ENCODE measurements around the gene EMC9. TPM values are rescaled to one million over a fixed set of nuclear protein-coding genes. Genes with fewer than 3 reads are reported as not detected.

EMC9 gene
- total and polyA plus RNA-seq, 2 donors (not counting 1 experiment from before 2014, with no cell fraction given), result 24.7 to 25.9 TPM

DNA sequence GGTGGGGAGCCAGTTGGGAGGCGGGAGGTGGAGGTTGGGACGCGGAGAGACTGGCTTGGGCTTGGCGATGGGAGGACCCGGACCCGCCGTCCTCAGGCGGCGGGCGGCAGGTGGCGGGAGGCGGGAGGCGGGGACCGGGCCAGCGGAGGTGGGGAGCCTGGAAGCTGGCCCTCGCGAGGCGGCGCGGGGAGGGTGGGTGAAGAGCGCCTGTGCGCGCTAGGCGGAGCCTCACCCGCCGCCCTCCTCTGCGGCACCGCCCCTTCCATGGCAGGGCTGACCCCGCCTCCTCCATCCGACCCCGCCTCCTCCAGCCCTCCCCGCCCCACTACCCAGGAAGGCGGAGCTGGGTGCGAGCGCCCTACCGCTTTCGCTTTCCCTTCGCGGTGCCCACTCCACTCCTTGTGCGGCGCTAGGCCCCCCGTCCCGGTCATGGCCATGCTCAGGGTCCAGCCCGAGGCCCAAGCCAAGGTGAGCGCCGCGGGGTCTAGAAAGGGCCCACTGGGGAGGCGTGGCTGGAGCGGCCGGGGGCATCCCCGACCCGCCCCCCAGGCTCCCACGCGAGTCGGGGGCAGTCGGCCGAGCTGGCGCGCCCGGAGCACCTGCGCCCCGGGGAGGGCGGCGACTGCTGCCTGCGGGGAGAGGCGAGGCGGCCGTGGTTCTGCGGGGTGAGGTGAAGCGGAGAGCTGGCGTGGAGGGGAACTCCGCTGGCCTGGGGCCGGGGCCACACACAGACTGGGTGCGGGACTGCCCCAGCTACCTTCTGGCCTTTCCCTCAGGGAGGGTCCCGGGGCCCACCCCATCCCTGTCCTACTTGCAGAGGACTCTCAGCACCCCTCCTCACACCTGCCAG, 5.3 kb downstream of the EMC9 start, which contains the start of gene PSME1:
TSS of gene PSME1 (plus strand) at position 361 of the 850 bp plus-strand sequence. CDS start at position 430, 69 bp downstream.
- WGBS (ENCODE audit: insufficient coverage), result under 1% methylated on average over 67 of the region's 75 CpGs
- peaks cover 51% of the 10 kb centered on the region for H3K79me2 ChIP-seq (ENCODE audit: control insufficient read depth, insufficient read depth, low read length)
- H3K4me3 ChIP-seq (ENCODE audit: control extremely low read depth in 1 of 5, extremely low read depth in 1 of 5, insufficient read depth in 1 of 5, low read depth in 2 of 5, low read length in 4 of 5), result peak within 1 kb of the TSS; percentile 54 to 96 (median 78)
- peak within 1 kb of the TSS; percentile 92 for H3K4me3 Mint-ChIP-seq
- H3K4me1 ChIP-seq (ENCODE audit: control insufficient read depth in 2 of 2, insufficient read depth in 2 of 2, low read length in 2 of 2), result peaks cover 33 to 44% of the 10 kb centered on the region in 2 donors
- intact Hi-C loops (cut with micrococcal nuclease), result loop anchor here (1.0 to 2.0 kb wide), 6 partner anchors 10 to 106 kb away; partner anchors contain the start of genes DCAF11, IRF9, NRL and PCK2
- DNase-seq (peak; percentile 96), ATAC-seq (ENCODE audit: low read depth) (peak; percentile 97)
- H3K27me3 Mint-ChIP-seq, result no peaks in the 10 kb centered on the region
- H3K36me3 ChIP-seq (replicated peaks in 1 of 2; ENCODE audit: control extremely low read depth in 1 of 2, control insufficient read depth in 1 of 2, extremely low read depth in 1 of 2, insufficient read depth in 2 of 2, low read length in 1 of 2), result peaks cover 0 to 27% of the 10 kb centered on the region in 2 experiments
- peaks cover 16% of the 10 kb centered on the region for H4K20me1 ChIP-seq (ENCODE audit: control insufficient read depth, insufficient read depth, low read length, poor library complexity, severe bottlenecking)
- ChIA-PET CTCF (interaction anchor here (0.7 to 4.6 kb wide), 11 partner anchors 9 to 197 kb away, joined by 3 to 43 read pairs (median 6); partner anchors contain the start of genes DCAF11, IRF9, MDP1 and NRL), POLR2A (interaction anchor here (0.5 to 3.3 kb wide), 19 partner anchors 9 to 295 kb away, joined by 3 to 49 read pairs (median 3); partner anchors contain the start of genes CHMP4A, DCAF11, IPO4 and IRF9)
- H3K27ac ChIP-seq (ENCODE audit: low read length in 2 of 2), result peak within 1 kb of the TSS; percentile 87 to 97
- TF ChIP-seq, protein P1, sequence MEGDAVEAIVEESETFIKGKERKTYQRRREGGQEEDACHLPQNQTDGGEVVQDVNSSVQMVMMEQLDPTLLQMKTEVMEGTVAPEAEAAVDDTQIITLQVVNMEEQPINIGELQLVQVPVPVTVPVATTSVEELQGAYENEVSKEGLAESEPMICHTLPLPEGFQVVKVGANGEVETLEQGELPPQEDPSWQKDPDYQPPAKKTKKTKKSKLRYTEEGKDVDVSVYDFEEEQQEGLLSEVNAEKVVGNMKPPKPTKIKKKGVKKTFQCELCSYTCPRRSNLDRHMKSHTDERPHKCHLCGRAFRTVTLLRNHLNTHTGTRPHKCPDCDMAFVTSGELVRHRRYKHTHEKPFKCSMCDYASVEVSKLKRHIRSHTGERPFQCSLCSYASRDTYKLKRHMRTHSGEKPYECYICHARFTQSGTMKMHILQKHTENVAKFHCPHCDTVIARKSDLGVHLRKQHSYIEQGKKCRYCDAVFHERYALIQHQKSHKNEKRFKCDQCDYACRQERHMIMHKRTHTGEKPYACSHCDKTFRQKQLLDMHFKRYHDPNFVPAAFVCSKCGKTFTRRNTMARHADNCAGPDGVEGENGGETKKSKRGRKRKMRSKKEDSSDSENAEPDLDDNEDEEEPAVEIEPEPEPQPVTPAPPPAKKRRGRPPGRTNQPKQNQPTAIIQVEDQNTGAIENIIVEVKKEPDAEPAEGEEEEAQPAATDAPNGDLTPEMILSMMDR (IDR thresholded peaks at IDR 0.05), result no peak
- TF ChIP-seq EZH2 (IDR thresholded peaks at IDR 0.05; ENCODE audit: borderline replicate concordance, insufficient read depth, low read depth, low read length, poor library complexity, severe bottlenecking), result no peak
- peak within 1 kb of the TSS; percentile 94 for H3K27ac Mint-ChIP-seq
- H3K27me3 ChIP-seq (replicated peaks in 1 of 4; ENCODE audit: control extremely low read depth in 1 of 4, control insufficient read depth in 3 of 4, insufficient read depth in 4 of 4, low read length in 3 of 4), result no peaks in the 10 kb centered on the region
- H3K9ac ChIP-seq (ENCODE audit: low read length), result peak within 1 kb of the TSS; percentile 97
- no peaks in the 10 kb centered on the region for H3K9me3 Mint-ChIP-seq (ENCODE audit: insufficient read depth)
- peak within 1 kb of the TSS; percentile 96 for H2AFZ ChIP-seq (ENCODE audit: insufficient read depth, low read depth, low read length, poor library complexity, severe bottlenecking)
- H3K4me2 ChIP-seq (replicated peaks; ENCODE audit: low read depth, low read length, poor library complexity, severe bottlenecking), result peak within 1 kb of the TSS; percentile 90
- peaks cover 57% of the 10 kb centered on the region for H3K4me1 Mint-ChIP-seq
- H3K9me3 ChIP-seq (ENCODE audit: control extremely low read depth in 1 of 3, control insufficient read depth in 2 of 3, insufficient read depth in 1 of 3, low read length in 2 of 3), result no peaks in the 10 kb centered on the region
